Measurements from ENCODE around the gene SLC35E3. TPM values are rescaled to one million over a fixed set of nuclear protein-coding genes. Genes with fewer than 3 reads are reported as not detected.

SLC35E3 gene
- polyA plus RNA-seq, 1 of the 3 experiments (the other 2 are of a cell fraction): 5.7 TPM

DNA sequence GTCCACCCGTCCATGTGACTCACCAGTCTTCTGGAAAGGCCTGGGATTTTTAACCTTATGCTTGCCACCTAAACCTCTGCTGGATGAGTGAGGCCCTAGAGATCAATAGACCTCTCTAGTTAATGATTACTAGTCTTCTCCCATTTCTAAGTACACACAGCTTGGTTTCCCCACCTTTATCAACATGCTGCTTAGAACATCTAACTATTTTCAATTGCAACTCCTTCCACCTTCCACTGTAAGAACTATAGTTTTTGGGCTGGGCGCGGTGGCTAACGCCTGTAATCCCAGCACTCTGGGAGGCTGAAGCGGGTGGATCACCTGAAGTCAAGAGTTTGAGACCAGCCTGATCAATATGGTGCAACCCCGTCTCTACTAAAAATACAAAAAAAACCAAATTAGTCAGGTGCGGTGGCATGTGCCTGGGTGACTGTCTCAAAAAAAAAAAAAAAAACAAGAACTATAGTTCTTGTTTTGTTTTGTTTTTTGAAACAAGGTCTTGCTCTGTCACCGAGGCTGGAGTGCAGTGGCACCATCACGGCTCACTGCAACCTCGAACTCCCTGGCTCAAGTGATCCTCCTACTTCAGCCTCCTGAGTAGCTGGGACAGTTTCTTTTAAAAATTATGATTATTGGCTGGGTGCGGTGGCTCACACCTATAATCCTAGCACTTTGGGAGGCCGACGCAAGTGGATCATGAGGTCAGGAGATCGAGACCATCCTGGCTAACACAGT lies 43.3 kb downstream of the SLC35E3 start:
- 96% methylated on average over 14 of the region's 14 CpGs for WGBS (ENCODE audit: low lambda C conversion rate)
- POLR2A ChIA-PET: no interaction called here
- Histone ChIP-seq H3K4me2 (no peak overlapping the region), H2AFZ (ENCODE audit: low read depth) (no peak overlapping the region), H3F3A (replicated peaks; ENCODE audit: insufficient read depth) (peaks cover 7% of the 10 kb centered on the region), H3K4me3 (ENCODE audit: low read depth in 2 of 2, low read length in 1 of 2) (no peak overlapping the region), H3K27me3 (ENCODE audit: insufficient read depth) (no peaks in the 10 kb centered on the region), H3K9me3 (no peaks in the 10 kb centered on the region), H3K4me1 (ENCODE audit: control insufficient read depth in 1 of 2, insufficient read depth in 2 of 2, low read depth in 1 of 2, low read length in 1 of 2) (no peaks in the 10 kb centered on the region), H3K9ac (no peak overlapping the region), H3K9me2 (no peaks in the 10 kb centered on the region), H3K79me2 (ENCODE audit: insufficient read depth) (no peaks in the 10 kb centered on the region), H3K27ac (ENCODE audit: low read depth in 2 of 2, low read length in 1 of 2) (no peak overlapping the region), H3K36me3 (replicated peaks in 1 of 2; ENCODE audit: control insufficient read depth in 1 of 2, insufficient read depth in 2 of 2, low read length in 1 of 2) (no peaks in the 10 kb centered on the region), H4K20me1 (ENCODE audit: insufficient read depth) (no peaks in the 10 kb centered on the region)
- TF ChIP-seq, protein P1, sequence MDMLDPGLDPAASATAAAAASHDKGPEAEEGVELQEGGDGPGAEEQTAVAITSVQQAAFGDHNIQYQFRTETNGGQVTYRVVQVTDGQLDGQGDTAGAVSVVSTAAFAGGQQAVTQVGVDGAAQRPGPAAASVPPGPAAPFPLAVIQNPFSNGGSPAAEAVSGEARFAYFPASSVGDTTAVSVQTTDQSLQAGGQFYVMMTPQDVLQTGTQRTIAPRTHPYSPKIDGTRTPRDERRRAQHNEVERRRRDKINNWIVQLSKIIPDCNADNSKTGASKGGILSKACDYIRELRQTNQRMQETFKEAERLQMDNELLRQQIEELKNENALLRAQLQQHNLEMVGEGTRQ (IDR thresholded peaks at IDR 0.05; ENCODE audit: borderline replicate concordance, low read depth, low read length): no peak
- TF ChIP-seq SIN3A (IDR thresholded peaks at IDR 0.05; ENCODE audit: borderline replicate concordance, low read depth, low read length) (no peak), FOXM1 (IDR thresholded peaks at IDR 0.05; ENCODE audit: low read depth) (no peak), MEF2A (IDR thresholded peaks at IDR 0.05; ENCODE audit: borderline replicate concordance, low read depth) (no peak), FOXJ3 (CRISPR knock-in tag; IDR thresholded peaks at IDR 0.05) (no peak), SMC3 (IDR thresholded peaks at IDR 0.05; ENCODE audit: low read depth, low read length) (no peak), JUND (IDR thresholded peaks at IDR 0.05) (no peak)
- TF ChIP-seq, protein P2, sequence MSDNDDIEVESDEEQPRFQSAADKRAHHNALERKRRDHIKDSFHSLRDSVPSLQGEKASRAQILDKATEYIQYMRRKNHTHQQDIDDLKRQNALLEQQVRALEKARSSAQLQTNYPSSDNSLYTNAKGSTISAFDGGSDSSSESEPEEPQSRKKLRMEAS (IDR thresholded peaks at IDR 0.05; ENCODE audit: low read depth): no peak
- TF ChIP-seq, protein P3, sequence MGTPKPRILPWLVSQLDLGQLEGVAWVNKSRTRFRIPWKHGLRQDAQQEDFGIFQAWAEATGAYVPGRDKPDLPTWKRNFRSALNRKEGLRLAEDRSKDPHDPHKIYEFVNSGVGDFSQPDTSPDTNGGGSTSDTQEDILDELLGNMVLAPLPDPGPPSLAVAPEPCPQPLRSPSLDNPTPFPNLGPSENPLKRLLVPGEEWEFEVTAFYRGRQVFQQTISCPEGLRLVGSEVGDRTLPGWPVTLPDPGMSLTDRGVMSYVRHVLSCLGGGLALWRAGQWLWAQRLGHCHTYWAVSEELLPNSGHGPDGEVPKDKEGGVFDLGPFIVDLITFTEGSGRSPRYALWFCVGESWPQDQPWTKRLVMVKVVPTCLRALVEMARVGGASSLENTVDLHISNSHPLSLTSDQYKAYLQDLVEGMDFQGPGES (IDR thresholded peaks at IDR 0.05; ENCODE audit: low read depth, low read length): no peak
- CTCF ChIA-PET: no interaction called here
- no peak for DNase-seq

DNA sequence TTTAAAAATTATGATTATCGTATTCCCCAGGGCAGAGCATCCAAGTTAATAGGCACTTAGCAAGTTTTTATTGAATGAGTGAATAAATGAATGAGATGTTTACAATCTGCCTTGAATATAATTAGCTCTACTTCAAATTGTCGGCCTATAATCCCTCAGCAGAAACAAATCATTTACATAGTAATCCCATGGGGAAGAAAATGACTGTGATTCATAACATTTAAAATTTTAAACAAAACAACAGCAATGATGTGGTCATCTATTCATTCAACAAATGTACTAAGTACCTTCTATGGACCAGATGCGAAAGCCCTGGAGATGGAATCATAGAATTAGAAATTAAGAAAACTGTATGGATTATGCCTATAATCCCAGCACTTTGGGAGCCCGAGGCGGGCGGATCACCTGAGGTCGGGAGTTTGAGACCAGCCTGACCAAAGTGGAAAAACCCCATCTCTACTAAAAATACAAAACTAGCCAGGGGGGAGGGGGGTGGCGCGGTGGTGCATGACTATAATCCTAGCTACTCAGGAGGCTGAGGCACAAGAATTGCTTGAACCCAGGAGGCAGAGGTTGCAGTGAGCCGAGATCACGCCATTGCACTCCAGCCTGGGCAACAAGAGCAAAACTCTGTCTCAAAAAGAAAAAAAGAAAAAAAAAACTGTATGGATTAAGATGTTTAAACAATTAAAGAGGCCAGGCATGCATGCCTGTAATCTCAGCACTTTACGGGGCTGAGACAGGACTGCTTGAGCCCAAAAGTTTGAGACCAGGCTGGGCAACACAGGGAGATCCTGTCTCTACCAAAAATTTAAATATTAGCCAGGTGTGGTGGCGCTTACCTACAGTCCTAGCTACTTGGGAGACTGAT lies 44.3 kb downstream of the SLC35E3 start:
- no peak overlapping the region for H3K4me3 ChIP-seq (ENCODE audit: low read depth in 2 of 2, low read length in 1 of 2)
- no peak overlapping the region for H3K27ac ChIP-seq (ENCODE audit: low read depth in 2 of 2, low read length in 1 of 2)
- no peak overlapping the region for H3K4me2 ChIP-seq
- H3K27me3 ChIP-seq (ENCODE audit: insufficient read depth): no peaks in the 10 kb centered on the region
- H3K79me2 ChIP-seq (ENCODE audit: insufficient read depth): no peaks in the 10 kb centered on the region
- POLR2A ChIA-PET: no interaction called here
- peaks cover 10% of the 10 kb centered on the region for H3F3A ChIP-seq (replicated peaks; ENCODE audit: insufficient read depth)
- WGBS (ENCODE audit: low lambda C conversion rate): 98% methylated on average over 13 of the region's 13 CpGs
- no peak for TF ChIP-seq ELF1 (IDR thresholded peaks at IDR 0.05)
- H3K9ac ChIP-seq: no peak overlapping the region
- no peaks in the 10 kb centered on the region for H4K20me1 ChIP-seq (ENCODE audit: insufficient read depth)
- no peaks in the 10 kb centered on the region for H3K9me3 ChIP-seq
- H3K36me3 ChIP-seq (replicated peaks in 1 of 2; ENCODE audit: control insufficient read depth in 1 of 2, insufficient read depth in 2 of 2, low read length in 1 of 2): no peaks in the 10 kb centered on the region
- H2AFZ ChIP-seq (ENCODE audit: low read depth): no peak overlapping the region
- CTCF ChIA-PET: no interaction called here
- no peaks in the 10 kb centered on the region for H3K9me2 ChIP-seq
- no peak for DNase-seq
- no peaks in the 10 kb centered on the region for H3K4me1 ChIP-seq (ENCODE audit: control insufficient read depth in 1 of 2, insufficient read depth in 2 of 2, low read depth in 1 of 2, low read length in 1 of 2)
